CD4-positive, alpha-beta T cell treated with Interleukin-2 at 100 ng/mL for 4 hours (primary cell): Measurements from ENCODE around the gene EXOC4.
"Not testable (repeated sequence)": the region's sequence is repeated elsewhere in the genome, so short reads cannot be mapped to it uniquely, and the experiment has no call there.

Experiments used
- DNase-seq: peaks from one replicate; pipeline ENCODE4 v3.0.0-alpha.2; 2020; ENCODE audit warnings: low spot score

The EXOC4 gene

GRCh38 chr7:133252858-133253518, at the start of gene EXOC4:
Gene EXOC4 (plus strand): TSS chr7:133253078.
- peak; percentile 99 for DNase-seq

GRCh38 chr7:133203490-133203889, 49.4 kb upstream of the EXOC4 start:
- DNase-seq, result no peak

GRCh38 chr7:133207687-133208086, 45.2 kb upstream of the EXOC4 start:
- DNase-seq, result no peak

GRCh38 chr7:133210817-133211216, 42.1 kb upstream of the EXOC4 start:
- not testable (repeated sequence) for DNase-seq

- not testable (repeated sequence) for DNase-seq
Measured at GRCh38 chr7:133213772-133214171, 39.1 kb upstream of the EXOC4 start.

- no peak for DNase-seq
Measured at GRCh38 chr7:133217773-133218172, 35.1 kb upstream of the EXOC4 start.

- peak; percentile 52 for DNase-seq
Measured at GRCh38 chr7:133230591-133231194, 22.2 kb upstream of the EXOC4 start.

GRCh38 chr7:133233142-133233541, 19.7 kb upstream of the EXOC4 start:
- DNase-seq, result no peak

- no peak for DNase-seq
Measured at GRCh38 chr7:133234961-133235875, 17.7 kb upstream of the EXOC4 start.

- no peak for DNase-seq
Measured at GRCh38 chr7:133237545-133237944, 15.3 kb upstream of the EXOC4 start.

GRCh38 chr7:133240302-133240701, 12.6 kb upstream of the EXOC4 start:
- no peak for DNase-seq

GRCh38 chr7:133246558-133246957, 6.3 kb upstream of the EXOC4 start:
- DNase-seq, result no peak

GRCh38 chr7:133248901-133249300, 4.0 kb upstream of the EXOC4 start:
- DNase-seq, result no peak

- no peak for DNase-seq
Measured at GRCh38 chr7:133252506-133252857, 396 bp upstream of the EXOC4 start.

- peak; percentile 13 for DNase-seq
Measured at GRCh38 chr7:133253519-133253875, 619 bp downstream of the EXOC4 start.

- DNase-seq, result no peak
Measured at GRCh38 chr7:133255486-133255885, 2.6 kb downstream of the EXOC4 start.

GRCh38 chr7:133258174-133258573, 5.3 kb downstream of the EXOC4 start:
- DNase-seq, result no peak

GRCh38 chr7:133265821-133266220, 12.9 kb downstream of the EXOC4 start:
- DNase-seq, result no peak

GRCh38 chr7:133268355-133268754, 15.5 kb downstream of the EXOC4 start:
- DNase-seq, result no peak

- no peak for DNase-seq
Measured at GRCh38 chr7:133272336-133272735, 19.5 kb downstream of the EXOC4 start.

GRCh38 chr7:133273227-133273626, 20.3 kb downstream of the EXOC4 start:
- DNase-seq, result no peak

- no peak for DNase-seq
Measured at GRCh38 chr7:133274265-133274664, 21.4 kb downstream of the EXOC4 start.

GRCh38 chr7:133275008-133275407, 22.1 kb downstream of the EXOC4 start:
- no peak for DNase-seq
